NCI-H1436 (cell line): ENCODE results near the gene PRF1.
"Not testable (repeated sequence)": the region's sequence is repeated elsewhere in the genome, so short reads cannot be mapped to it uniquely, and the experiment has no call there.

Source experiments
- DNase-seq: peaks from one replicate; lab custom pipeline; 2025; lab: John Stamatoyannopoulos, UW

The PRF1 gene

DNA sequence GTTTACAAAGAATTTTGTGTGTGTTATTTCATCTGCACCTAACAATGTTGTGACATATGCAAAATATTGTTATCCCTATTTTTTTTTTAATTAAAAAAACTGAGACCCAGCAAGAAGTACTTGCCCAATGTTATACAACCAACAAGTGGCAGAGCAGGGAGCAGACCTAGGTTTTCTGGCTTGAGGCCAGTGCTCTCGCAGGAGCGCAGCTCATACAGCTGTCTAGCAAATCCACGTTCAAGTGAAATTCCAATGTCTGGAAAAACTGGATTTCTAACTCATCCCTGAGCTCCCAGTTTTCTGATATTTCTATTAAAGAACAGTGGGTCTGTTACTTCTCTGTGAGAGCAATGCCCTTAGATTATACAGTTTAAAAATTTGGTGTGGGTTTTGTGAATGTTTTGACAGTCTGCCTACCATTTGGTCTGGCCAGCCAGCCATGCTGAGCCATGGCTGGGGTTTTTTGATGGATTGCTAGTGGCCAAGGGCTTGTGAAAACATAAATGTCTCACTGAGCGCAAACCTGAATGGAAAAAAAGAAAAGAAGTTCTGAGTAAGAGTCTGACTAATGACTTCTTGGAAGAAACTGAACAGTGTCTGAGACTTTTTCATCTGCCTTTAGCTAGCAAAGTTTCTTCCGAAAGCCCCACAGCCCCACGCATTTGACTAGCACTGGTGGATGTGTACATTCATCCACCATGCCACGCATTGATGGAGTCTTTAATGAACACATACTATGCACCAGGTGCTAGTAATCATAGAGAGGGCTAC is 15.4 kb upstream of the PRF1 start:
- DNase-seq, result no peak

DNA sequence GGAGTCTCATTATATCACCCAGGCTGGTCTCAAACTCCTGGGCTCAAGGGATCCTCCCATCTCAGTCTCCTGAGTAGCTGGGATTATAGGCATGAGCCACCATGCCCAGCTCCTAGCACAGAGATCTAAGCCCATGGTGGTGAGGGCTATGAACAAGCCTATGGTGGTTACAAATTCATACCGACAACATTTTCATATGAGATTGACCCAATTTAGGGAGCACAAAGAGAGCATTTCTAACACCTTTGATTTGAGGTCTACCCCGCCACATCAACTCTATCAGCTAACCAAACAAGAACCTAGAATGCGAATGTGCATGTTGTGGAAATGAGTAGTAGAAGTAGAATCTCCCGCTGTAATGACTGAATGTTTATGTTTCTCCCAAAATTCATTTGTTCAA is 14.2 kb upstream of the PRF1 start:
- no peak for DNase-seq

DNA sequence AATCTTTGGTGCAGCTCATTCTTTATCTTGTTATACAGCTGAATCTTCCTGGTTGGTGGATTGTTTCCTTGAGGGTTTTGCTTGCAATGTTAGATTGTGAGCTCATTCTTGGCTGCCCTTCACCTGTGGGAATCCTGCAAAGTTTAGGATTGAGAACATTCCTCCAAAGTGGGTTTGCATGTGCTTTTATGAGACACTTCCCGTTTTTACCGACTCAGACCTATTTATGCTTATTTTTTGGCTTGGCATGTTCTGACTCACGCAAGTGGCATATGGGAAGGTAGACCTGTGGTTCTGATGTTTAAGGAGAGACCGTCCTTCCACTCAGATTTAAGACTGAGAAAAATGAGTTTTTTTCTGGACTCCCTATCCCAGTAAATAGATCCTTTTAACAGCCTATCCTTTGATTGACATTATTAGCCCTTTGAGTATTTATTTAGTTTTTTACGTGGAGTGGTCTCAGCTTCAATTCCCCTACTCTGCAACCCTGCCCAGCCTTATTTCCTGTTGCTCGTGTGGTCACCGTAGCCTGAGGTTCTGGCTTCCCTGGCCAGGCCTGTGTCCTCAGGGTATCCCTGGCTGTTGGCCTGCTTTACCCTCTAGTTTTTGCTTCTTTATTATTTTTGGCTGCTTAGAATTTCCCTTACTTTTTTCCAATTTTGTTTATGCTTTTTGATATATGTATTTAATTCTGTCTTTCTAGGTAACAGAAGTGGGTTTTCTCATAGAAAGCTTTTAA is 13.4 kb upstream of the PRF1 start:
- DNase-seq, result no peak

DNA sequence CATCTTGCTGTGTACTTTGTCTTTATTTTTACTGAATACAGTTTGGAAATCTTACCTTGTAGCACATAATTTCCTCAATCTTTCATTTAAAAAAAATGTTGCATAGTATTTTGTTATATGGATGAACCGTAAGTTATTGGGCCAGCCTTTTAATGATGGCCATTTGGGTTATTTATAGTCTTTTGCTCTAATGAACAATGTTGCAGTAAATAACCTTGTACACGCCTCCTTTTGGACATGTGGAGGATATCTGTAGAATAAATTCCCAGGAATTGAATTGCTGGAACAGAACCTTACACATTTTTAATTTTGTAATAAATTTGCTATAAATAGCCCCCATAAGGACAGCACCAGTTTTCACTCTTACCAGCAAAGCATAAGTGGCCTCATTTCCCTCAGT is 12.7 kb upstream of the PRF1 start:
- DNase-seq, result no peak

DNA sequence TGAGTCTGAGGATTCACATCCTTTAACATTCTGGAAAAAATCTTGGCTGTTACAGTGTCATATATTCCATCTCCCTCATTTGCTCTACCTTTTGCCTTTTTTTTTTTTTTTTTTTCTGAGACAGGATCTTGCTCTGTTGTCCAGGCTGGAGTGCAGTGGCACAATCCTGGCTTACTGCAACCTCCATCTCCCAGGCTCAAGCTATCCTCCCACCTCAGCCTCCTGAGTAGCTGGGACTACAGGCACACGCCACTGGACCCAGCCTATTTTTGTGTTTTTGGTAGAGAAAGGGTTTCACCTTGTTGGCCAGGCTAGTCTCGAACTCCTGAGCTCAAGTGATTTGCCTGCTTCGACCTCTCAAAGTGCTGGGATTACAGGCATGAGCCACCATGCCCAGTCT is 11.8 kb upstream of the PRF1 start:
- not testable (repeated sequence) for DNase-seq

DNA sequence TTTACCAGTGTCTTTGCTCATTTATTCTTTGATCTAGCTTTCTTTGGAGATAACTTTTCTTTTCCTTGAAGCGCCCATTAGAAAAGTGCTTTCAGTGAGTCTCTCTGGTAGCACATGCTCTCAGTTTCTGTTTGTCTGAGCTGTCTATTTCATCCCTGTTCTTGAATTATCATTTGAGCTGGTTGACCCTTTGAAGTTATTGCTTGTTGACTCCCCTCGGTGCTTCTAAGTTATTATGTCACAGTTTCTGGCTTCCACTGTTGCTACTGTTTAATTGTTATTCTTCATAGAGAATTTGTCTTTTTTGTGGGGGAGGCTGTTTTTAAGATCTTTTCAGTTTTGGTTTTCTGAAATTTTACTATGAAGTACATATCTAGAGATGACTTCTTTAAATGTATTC is 11.4 kb upstream of the PRF1 start:
- no peak for DNase-seq

DNA sequence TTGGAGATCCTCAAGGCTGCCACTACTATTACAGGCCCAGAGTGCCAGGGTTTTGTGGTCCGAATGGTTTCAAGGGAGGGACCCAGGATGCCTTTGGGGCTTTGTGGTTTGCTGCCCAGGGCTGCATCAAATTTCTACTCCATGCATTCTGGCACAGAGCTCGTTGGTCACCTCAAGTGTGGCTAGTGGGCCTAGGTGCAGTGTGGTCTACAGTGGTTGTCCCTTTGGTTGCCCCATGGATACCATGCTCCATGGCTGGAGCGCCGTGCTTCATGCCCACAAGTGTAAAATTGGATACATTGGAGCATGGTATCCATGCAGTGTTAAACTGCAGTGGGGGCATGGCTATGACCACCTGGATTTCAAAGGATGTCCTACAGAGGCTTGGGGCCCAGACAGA is 5.4 kb upstream of the PRF1 start:
- no peak for DNase-seq

DNA sequence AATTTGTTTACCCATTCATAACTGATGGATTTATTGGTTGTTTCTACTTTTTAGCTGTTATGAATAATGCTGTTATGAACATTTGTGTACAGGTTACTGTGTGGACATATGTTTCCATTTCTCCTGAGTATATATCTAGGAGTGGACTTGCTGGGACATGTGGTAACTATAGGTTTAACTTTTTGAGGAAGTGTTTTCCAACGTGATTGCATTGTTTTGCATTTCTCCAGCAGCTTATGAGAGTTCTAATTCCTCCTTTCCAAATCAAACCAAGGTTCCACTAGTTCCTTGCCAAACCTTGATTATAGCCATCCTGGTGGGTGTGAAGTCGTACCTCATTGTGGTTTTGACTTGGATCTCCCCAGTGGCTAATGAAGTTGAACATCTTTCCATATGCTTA is 2.6 kb upstream of the PRF1 start:
- no peak for DNase-seq

DNA sequence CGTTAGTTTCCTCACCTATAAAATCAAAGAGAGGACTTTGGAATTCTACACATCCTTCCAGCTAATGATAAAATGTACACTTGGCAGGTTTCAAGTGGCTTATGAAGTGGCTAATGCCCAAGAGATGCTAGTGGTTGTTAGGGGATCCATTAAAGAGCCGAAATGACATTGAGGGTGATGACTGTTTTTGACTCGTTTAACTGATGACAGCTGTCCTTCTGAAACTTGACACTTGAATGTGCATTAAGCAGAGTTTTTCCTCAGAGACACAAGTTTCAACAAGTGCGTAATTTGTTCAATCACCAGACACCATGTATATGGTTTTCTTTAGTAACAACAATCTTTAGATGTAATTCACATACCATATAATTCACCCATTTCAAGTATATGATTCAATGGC is 1.6 kb upstream of the PRF1 start:
- DNase-seq, result peak; percentile 20

DNA sequence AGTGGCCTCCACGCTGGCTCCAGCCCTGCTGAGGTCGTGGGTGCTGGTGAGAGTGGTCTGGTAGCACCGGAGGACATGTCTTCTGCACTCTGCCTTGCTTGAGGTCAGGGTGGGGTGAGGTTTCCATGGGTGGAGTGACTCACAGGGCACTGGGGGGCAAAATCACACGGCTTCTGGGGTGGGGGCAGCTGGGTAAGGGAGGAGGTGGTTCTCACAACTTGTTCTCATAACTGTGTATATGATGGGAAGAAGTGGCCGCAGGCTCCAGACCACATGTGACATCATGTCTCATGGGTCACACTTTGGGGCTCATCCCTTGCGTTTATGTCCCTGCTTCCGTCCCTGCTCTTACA is 884 bp upstream of the PRF1 start:
- DNase-seq, result no peak

DNA sequence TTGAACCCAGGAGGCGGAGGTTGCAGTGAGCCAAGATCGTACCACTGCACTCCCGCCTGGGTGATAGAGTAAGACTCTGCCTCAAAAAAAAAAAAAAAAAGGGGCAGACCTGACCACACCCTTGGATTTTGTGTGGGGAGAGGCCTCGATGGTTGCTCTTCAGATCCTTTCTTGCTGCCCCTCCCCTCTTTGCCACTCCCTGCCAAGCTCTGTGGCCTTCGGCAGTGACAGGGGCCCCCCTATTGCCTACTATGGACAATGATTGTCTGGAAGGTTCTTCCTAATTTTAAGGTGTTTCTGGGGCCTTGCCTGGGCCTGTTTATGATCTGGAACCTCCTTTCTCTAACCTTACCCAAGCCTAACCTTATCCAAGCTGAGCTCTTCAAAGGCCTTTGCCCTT is 795 bp downstream of the PRF1 start:
- no peak for DNase-seq

DNA sequence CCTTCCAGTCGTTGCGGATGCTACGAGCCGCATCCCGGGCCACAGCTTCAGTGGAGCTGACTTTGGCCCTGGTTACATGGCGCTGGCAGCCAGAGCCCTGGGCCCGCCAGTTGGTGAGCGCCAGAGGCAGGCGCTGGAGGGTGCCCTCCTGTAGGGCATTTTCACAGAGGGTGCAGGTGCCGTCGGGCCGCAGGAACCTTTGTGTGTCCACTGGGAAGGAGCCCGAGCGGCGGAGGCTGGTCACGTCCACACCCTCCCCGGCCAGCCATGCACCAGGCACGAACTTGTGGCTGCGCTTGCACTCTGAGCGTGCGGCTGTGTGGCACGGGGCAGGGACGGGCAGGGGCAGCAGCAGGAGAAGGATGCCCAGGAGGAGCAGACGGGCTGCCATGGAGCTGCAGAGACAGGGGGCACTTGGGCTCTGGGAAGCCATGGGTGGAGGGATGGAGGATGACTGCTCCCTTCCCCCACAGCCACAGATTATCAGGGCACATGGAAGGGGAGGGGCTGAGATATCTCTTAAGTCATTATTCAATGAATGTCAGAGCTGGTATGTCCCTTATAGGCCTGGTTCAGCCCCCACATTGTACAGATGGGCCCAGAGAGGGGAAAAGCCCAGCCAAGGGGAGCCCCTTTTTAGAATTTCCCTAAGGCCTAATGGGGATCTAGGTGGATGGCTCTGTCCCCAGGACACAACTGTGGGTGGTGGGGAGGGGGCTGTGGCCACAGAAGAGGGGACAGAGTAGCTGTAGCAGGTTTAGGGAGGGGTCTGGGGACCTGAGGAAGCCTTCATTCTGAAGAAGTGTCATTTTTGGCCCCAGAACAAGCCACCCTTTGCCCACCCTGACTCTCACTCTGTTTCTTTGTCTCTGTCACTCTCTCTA is 1.8 kb downstream of the PRF1 start:
- DNase-seq, result no peak

DNA sequence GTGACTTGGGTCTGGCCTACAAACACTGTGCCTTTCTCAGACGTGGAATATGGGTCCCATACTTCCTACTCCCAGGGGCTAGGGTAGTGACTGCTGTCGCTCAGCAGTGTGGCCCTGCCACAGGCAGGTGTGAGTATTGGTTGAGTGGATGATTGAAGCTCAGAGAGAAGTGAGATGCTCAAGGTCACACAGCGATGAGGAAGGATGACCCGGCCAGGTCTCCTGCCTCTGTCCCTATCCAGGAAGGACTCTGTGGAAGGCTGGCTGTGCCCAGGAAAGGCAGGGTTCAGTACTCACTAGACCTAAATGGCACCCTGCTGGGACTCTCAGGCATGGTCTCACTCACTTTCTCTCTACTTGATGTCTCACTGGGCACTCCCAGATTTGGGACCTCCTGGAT is 2.8 kb downstream of the PRF1 start:
- DNase-seq, result no peak

DNA sequence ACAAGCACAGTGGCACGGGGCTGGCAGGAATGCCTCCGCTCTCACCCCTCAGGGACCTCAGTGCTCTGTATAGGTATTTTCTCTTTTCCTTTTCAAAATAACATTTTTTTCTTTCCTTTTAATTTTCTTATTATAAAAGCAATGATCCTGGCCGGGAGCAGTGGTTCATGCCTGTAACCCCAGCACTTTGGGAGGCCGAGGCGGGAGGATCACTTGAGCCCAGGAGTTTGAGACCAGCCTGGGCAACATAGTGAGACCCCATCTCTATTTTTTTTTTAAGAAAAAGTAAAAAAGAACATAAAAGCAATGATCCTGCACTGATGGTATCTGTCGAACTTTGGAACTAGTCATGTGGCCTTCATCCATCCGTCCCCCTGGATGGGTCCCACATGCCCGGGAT is 3.2 kb downstream of the PRF1 start:
- DNase-seq, result no peak

DNA sequence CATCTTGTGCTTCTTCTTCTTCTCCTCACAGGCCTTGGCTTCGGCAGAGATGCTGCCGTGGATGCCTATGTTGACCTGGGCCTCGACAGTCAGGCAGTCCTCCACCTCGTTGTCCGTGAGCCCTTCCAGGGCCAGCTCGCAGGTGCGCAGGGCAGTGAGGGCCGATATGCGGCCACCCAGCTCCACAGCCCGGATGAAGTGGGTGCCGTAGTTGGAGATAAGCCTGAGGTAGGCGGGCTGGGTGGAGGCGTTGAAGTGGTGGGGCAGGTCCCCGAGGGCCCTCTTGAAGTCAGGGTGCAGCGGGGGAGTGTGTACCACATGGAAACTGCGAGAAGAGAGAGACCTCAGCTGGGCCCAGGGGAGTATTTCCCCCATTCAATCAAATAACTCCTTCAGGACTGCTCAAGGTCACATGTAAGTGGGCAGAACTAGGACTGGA is 3.7 kb downstream of the PRF1 start:
- no peak for DNase-seq

DNA sequence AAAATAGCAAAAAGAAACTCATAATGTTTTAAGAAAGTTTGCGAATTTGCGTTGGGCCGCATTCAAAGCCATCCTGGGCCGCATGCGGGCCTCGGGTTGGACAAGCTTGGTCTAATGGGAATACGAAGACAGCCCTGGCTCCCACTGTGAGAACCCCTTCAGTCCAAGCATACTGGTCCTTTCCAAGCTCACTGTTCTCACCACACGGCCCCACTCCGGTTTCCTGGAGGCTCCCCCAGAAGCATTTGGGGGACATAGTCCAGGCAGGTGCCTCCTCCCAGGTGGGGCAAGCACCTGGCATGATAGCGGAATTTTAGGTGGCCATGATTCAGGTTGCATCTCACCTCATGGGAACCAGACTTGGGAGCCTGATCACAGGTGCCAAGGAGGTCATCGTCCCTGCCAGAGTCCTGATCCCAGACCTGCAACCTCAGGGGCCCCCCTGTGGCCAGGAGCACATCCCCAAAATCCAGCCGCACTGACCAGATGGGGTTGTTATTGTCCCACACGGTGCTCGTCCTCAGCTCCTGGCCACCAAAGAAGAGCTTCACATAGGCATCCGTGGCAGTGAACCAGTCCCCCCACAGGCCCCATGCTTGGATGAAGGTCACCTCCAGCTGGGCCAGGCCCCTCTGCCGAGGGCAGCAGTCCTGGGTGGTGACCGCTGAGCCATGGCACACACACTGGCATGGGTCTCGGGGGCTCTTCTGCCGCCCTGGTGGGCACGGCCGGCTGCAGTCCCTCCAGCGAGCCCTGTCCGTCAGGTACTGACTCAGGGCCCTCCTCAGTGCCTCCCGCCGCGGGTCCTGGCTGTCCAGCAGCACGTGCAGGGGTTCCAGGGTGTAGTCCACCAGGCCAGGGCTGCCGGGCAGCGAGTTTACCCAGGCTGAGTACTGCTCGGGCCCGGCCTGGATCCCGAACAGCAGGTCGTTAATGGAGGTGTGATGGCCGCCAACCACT is 4.4 kb downstream of the PRF1 start:
- no peak for DNase-seq

DNA sequence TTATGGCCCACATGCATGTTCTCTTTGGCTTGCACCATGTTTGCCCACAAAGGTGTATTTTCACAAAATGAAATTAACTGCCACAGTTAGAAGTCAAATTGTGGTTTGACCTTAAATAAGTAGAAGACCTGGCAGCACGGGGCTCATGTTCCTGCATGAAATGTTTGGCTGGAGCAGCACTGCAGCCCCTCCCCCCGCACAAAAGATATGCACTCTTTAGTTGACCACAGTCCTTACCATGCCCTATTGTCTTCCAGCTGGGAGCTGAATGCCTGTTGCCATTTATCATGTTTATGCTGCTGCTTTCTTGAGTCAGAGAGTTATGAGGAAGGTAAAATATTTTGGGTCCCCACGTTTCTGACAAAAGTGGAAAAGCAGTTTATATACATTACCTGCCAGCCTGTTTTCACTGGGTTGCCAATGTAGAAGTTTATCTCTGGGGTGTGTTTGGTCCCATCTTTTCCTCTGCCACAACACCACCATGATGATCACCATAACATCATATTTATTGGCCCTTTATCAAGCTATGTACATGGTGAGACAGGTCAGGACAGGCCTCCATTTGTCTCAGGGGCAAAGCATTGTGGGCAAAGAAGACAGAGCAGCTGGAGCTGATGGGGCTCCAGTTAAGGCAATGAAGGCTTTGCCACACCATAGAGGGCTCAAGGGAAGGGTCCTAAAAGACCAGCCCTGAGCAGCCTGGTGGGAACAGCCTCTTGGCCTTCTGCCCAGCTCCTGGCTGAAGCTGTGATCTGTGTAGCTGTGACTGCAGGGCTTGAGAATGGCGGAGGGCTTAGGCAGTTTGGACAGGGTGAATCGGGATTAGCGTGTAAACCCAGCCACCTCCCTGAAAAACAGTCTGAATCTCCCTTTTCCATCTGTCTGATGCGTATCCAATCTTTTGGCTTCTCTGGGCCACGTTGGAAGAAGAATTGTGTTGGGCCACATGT is 5.4 kb downstream of the PRF1 start:
- DNase-seq, result no peak

DNA sequence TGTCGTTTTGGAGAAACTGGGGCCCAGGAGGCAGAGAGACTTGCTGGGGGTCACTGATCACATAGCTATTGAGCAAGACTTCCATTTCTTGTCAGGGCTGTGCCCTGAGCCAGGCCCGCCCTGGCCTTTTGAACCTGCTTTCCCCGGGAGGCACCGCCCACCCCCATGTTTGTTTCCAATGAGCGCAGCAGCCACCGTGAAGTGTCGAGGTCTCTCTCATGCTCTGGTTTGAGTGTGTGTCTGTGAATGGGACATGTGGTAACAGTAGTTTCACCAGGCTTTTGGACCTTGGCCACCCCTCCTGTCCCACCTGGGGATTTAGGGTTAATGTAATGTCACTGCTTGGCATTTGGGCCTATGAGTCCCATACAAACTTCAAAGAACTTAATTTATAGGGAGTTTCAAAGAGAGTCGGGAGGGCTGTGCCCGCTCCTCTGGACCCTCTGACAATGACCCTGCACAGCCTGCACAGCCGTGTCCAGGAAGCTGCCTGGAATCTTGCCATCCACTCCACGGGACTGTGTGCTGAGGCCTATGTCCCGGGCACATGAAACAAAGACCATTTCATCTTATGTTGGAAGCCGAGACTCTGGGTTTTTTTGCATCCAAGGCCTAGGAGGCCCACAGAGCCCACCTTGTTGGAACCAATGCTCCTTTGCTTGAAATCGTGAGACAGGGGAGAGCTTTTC is 6.3 kb downstream of the PRF1 start:
- no peak for DNase-seq

DNA sequence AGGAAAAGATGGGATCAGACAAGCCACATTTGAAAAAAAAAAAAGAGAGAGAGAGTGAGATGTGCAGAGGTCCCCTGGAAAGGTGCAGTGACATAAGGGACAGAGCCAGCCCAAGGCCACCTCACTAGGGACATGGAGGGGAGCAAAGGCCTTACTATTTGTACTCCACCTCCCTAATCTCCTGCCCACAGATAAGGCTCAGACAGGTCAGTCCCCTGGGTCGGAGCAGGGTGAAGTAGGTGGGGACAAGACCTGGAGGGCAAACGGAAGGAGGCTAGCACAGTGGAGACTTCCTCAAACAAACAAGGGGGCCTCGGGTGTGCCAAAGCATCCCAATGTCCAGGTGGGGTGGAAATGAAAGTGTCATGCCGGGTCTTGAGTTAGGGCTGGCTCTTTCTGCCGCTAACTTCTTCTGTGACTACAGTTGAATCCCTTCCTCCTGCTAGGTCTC is 7.0 kb downstream of the PRF1 start:
- DNase-seq, result no peak

DNA sequence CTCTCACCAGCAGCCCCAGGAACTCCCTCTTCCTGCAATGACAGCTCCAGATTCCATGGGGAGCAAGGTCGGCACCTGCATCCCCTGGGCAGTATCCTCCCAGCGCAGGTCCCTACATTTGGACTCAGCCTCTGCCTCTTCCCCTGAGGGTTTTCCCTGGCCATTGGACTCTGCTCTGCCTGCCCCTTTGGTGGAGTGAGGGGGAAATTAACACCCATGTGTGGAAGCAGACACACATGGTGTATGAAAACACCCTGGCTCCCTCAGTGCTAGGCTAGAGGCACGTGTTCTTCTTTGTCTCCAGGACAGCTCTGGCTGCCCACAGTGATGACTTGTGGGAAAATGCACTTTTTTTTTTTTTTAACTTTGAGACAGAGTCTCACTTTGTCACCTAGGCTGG is 8.4 kb downstream of the PRF1 start:
- DNase-seq, result no peak
